Measurements from ENCODE around the gene CFAP298.
"Not testable (repeated sequence)": the region's sequence is repeated elsewhere in the genome, so short reads cannot be mapped to it uniquely, and the experiment has no call there.

DNA sequence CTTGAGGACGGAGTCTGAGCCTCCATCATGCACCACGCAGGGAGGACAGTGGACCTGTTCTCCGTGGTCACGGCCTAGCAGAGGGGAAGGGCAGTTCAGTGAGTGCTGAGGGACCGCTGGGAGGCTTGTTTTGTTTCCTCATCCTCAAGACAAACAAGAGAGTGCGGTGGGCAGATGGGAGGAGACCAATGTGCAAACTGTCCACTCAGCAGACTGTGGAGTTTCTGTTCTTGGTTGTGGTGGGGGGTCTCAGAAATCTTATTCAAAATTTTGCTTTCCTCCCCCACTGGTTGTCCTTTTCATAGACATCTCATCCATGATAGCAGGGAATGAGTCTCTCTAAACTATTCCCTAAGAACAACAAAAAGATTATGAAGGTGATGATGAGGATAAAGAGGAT, 6.0 kb upstream of the CFAP298 start:
- not testable (repeated sequence) for TF ChIP-seq PATZ1 (CRISPR knock-in tag; IDR thresholded peaks at IDR 0.05; ENCODE audit: borderline replicate concordance); TCF4 (CRISPR knock-in tag; IDR thresholded peaks at IDR 0.05; ENCODE audit: borderline replicate concordance); ZFP30 (CRISPR knock-in tag; IDR thresholded peaks at IDR 0.05); TOX (CRISPR knock-in tag; IDR thresholded peaks at IDR 0.05; ENCODE audit: borderline replicate concordance); SNAI2 (CRISPR knock-in tag; IDR thresholded peaks at IDR 0.05); ARNTL (CRISPR knock-in tag; IDR thresholded peaks at IDR 0.05; ENCODE audit: borderline replicate concordance, low read depth); POU6F1 (CRISPR knock-in tag; IDR thresholded peaks at IDR 0.05; ENCODE audit: borderline replicate concordance, low read depth); RARB (CRISPR knock-in tag; IDR thresholded peaks at IDR 0.05); BACH2 (CRISPR knock-in tag; IDR thresholded peaks at IDR 0.05; ENCODE audit: borderline replicate concordance); ZFP3 (CRISPR knock-in tag; IDR thresholded peaks at IDR 0.05)
- TF ChIP-seq, protein P1, sequence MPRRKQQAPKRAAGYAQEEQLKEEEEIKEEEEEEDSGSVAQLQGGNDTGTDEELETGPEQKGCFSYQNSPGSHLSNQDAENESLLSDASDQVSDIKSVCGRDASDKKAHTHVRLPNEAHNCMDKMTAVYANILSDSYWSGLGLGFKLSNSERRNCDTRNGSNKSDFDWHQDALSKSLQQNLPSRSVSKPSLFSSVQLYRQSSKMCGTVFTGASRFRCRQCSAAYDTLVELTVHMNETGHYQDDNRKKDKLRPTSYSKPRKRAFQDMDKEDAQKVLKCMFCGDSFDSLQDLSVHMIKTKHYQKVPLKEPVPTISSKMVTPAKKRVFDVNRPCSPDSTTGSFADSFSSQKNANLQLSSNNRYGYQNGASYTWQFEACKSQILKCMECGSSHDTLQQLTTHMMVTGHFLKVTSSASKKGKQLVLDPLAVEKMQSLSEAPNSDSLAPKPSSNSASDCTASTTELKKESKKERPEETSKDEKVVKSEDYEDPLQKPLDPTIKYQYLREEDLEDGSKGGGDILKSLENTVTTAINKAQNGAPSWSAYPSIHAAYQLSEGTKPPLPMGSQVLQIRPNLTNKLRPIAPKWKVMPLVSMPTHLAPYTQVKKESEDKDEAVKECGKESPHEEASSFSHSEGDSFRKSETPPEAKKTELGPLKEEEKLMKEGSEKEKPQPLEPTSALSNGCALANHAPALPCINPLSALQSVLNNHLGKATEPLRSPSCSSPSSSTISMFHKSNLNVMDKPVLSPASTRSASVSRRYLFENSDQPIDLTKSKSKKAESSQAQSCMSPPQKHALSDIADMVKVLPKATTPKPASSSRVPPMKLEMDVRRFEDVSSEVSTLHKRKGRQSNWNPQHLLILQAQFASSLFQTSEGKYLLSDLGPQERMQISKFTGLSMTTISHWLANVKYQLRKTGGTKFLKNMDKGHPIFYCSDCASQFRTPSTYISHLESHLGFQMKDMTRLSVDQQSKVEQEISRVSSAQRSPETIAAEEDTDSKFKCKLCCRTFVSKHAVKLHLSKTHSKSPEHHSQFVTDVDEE (CRISPR knock-in tag; IDR thresholded peaks at IDR 0.05): not testable (repeated sequence)

Data from SK-N-SH treated with all-trans-retinoic acid at 6 μM for 48 hours (cell line).